DOHH2 (cell line): ENCODE data around the gene CTNNA2.

Experiments used
- CTCF ChIP-seq: fragments of 200-600 bp; sonication (generic); IDR thresholded peaks from one replicate; pipeline ENCODE4 v1.5.1; 2014; ENCODE audit warnings: antibody characterized with exemption, mild to moderate bottlenecking, low read depth, low read length; ENCODE audit not compliant: poor library complexity, severe bottlenecking
- EZH2phosphoT487 ChIP-seq: fragments of 200-600 bp; sonication (generic); IDR thresholded peaks from 2 replicates; pipeline ENCODE4 v1.6.1; 2017; ENCODE audit warnings: borderline replicate concordance, mild to moderate bottlenecking, antibody characterized with exemption, low read length, moderate library complexity, mixed read lengths

- TF ChIP-seq CTCF (peak; percentile 19), EZH2phosphoT487 (no peak)
Measured at GRCh38 chr2:80255918-80256781, 743.3 kb downstream of the CTNNA2 start.
